Stimulated activated CD8-positive, alpha-beta memory T cell treated with anti-CD3 and anti-CD28 coated beads, Interleukin-7, amount 100 ng/mL, for 48 hours (primary cell): Measurements from ENCODE around the gene SLC17A7.

Experiments
- DNase-seq, 2 donors: peaks; one replicate each; pipeline ENCODE4 v3.0.0-alpha.2; 2020; ENCODE audit warnings: low read depth in 1 of 2; ENCODE audit errors: extremely low read depth in 1 of 2

Gene SLC17A7

DNA sequence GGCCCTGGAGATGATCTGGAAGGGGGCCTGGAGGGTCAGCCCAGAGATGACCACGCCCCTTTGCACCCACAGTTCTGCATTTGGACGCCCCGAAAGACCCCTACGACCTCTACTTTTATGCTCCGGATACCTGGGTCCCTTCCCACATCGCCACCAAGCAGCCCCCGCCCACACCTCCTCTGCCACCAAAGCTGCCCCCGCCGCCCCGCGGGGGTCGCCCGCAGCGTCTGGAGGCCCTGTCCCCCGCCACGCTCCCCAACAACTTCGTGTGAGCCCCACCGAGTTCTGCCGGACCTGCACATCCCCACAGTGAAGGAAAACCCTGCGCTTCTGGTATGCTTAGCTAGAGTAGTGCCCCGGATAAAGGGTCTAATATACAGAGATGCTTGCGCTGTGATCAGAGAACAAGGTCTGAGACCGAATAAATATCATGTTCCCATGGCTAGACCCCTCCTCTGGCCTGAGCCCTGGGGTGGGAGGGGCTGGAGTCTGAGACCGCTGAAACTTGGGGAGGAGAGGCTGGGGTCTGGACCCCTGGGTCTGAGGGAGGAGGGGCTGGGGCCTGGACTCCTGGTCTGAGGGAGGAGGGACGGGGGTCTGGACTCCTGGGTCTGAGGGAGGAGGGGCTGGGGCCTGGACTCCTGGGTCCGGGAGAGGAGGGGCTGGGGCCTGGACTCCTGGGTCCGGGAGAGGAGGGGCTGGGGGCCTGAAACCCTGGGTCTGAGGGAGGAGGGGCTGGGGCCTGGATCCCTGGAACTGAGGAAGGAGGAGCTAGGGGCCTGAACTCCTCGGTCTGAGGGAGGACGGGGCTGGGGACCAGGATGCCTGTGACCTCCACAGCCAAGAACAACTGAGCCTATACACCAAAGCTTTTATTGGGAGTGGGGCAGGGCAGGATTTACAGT, 12.5 kb downstream of the SLC17A7 start:
- no peak for DNase-seq

DNA sequence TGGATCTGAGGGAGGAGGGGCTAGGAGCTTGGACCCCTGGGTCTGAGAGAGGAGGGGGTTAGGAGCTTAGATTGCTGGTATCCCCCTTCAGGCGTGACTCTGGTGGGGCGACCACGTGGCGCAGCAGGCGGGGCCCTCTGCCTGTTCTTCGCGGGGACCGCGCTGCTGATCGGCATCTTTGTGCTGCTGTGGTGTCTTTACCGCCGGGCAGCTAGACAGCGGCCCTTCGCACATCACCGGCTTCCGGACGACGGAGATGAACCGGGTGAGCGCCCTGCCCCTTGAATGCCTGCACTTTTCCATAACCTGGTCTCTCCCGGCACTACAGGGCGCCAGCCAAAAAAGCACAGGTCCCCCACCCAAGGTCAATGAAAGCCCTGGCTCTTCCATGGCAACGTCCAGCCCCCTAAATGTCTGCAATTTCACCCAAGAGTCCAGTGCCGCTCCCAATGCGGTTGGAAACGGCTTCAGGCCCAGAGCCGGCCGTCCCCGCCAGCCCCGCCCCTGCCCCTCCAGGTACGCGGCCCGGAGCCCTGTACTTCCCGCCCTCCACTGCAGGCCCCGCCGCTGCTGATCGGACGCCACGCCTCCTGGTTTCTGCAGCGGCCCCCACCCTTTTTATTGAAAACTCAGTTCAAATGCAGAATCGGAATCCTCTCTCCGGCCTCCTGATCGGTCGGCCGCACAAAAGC, 13.3 kb downstream of the SLC17A7 start:
- no peak for DNase-seq

DNA sequence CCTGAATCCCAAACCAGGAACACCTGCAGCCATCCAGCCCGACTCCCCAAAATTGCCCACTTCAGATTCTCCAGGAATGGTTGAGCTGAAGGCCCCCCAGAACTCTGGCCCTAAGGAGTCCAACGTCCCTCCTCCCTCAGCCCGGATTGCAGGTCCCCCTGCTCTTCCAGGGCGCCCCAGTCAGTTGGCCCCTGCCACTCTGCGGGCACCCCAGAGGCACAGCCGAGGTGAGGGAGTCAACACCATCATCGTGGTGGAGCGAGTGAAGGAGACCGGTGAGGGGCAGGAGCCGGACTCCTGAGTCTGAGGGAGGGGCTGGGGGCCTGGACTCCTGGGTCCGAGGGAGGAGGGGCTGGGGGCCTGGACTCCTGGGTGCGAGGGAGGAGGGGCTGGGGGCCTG, 14.0 kb downstream of the SLC17A7 start:
- no peak for DNase-seq

DNA sequence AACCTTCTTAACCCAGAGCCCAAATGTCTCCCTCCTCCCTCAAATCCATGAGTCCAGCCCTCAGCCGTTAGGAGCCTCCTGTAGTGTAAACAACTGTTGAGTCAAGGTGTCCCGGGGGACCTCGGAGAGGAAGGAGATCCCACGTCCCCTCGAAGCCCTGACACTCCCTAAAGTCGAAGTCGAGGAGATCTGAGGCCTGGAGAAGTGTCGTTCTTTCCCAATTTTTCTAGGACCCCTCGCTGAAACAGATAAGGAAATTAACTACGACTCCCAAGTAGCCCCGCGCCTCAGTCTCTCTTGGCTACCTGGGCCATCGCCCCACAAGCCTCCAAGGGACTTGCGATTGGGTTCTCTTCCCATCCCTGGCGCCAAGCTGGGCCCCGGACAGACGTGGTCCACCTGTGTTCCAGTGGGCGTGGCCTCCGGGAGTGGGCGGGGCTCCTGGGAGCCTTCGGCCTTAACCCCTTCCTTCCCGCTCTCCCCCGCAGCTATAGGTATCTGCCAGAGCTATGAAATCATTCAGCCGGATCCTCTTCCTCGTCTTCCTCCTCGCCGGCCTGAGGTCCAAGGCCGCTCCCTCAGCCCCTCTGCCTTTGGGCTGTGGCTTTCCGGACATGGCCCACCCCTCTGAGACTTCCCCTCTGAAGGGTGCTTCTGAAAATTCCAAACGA, 15.3 kb downstream of the SLC17A7 start:
- DNase-seq = no peak

DNA sequence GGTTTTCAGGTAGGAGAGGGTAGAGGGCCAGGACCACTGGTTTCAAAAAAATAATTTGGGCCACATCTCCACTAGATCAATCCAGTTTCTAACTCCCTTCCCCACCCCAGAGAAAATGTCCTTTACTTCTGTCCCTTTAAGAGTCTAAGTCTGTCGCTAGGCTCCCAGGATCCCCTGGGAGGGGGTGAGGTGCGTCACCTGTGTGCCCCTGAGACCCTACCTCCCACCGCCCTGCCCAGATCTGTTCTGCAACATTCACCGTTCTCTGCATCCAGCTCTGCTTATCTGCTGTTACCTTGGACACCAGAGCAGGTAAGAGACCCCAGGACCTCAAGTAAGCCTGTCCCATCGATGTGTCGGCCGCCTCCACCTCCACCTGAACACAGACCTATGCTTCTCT, 16.1 kb downstream of the SLC17A7 start, which contains the start of gene GFY:
TSS of gene GFY (plus strand) at position 211 of the 400 bp plus-strand sequence. CDS start 1,043 bp downstream, outside the sequence.
- DNase-seq = no peak

DNA sequence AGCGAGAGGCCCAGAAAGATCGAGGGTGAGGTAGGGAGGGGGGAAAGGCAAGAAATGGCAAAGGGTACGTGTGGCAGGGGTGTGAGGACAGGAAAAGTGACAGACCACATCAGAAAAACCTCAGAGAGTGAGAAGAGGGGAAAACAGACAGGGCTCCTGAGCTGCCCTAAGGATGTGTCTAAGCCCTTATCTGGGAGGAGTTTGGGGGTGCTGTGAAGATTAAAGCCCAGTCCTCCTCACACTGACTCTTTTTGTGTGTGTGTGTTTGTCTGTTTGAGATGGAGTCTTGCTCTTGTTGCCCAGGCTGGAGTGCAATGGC, 17.4 kb downstream of the SLC17A7 start:
- no peak for DNase-seq

DNA sequence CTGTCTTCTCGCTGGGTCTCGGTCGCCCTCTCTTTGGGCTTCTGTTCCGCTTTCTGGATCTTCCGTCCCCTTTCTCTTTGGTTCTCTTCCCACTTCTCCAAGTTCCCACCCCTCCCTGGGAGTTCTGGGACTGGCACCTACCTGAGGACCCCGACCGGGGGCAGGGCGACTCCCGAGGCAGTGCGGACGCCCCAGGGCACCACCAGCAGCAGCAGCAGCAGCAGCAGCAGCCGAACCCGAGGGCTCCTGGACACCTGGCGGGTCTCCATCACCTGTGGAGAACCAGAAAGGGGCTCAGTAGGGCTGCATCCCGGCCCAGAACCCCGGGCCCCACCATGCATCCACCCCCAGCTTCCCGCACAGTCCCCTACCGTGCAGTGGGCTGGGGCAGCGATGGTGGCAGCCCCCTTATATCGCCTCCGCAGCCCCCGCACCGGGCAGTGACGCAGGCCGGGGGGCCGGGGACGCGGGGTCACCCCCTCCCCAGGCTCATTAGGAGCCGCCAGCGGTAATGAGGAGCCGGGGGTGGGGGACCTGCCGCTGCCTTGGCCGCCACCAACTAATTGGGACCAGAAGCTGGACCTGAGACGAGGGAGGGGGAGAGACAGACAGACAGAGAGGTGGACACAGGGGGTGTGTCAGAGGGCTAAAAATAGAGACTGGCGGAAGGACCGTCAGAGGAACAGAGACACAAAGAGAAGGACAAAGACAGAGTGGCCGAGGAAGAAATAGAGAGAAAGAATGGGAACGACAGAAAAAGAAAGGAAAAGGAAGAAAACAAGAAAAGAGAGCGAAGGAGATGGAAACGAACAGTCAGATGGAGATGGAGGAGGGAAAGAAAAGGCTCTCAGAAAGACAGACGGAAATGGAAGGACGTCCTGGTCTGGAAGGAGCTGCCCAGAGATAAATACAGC, 18.0 kb downstream of the SLC17A7 start, which contains the start of gene PTH2:
TSS of gene PTH2 (minus strand) at position 371 of the 914 bp plus-strand sequence. CDS start at position 269, 102 bp downstream.
- DNase-seq = no peak

DNA sequence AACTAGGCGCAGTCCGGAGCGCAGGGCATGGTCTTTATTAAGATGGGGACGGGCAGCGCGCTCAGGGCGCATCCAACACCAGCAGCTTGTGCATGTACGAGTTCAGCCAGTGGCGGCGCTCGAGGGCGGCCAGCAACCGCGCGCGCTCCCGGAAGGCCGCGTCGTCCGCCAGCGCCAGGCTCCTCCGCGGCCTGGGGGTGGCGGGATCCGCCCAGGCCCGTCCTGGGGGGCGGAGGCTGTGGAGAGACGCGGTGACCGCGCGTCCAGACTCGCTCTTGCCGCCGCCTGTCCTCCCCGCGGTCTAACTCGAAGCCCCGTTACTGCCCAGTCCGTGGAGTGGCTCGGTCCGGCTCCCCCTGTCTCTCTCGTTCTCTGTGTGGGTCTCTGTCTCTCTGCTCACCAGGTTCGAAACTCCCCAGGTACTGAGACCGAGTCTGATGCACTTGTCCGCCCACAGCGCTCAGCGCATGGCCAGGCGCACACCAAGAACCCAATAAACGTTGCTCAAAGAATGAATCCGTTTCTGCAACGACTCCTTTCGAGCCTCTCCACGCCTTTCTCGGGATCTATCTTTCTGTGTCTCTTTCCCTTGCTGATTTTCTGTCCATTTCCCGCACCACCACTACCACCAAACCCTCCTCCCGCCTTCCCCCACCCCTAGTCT, 18.8 kb downstream of the SLC17A7 start:
- no peak for DNase-seq

DNA sequence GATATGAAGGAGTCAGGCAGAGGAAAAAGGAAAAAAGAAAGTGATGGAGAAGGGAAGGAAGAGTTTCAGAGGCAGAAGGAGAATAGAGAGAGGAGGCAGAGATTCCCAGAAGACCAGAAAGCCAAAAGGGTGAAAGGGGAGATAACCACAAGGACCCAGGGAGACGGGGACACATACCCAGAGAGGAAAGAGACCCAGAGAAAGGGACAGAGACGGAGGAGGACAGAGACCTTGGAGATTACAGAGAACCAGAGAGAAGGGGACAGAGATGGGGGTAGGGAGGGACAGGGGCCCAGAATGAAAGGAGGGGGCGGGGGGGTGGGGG, 19.5 kb downstream of the SLC17A7 start:
- no peak for DNase-seq

DNA sequence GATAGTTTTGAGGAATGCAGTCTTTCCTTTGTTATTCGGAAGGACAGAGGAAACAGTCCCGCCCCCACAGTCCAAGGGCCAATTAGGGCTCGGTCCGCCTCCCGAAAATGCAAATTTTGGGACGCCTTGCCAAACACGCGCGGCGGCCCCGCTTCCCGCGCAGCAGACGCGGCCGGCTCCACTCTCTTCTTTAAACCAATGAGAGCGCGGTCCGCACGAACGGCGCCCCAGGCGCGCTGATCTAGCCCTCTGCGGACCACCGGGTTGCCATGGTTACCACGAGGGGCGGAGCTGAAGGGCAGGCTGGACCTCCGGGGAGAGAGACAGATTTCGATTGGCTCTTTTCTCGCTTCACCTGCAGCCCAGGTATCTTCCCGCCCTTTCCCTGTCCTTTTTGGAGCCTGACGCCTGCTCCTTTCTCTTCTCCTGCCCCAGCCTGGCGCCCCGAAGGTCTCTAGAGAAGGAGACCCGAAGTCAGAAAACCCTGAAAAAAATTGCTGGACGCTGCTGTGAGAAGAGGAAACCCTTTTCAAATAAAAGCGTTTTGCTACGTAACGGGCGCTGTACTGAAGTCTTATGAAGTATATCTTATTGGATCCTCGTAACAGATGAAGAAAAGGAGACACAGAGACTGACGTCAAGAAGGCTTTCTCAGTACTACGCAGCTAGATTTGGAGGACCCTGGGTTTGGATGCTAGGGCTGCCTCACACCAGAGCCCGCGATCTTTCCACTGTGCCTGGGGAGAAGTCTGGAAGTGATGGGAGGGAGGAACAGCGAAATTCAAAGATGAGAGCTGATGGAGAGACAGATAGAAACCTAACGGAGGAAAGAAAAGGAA, 20.1 kb downstream of the SLC17A7 start:
- peak in 1 of 2 donors; percentile 29 for DNase-seq

DNA sequence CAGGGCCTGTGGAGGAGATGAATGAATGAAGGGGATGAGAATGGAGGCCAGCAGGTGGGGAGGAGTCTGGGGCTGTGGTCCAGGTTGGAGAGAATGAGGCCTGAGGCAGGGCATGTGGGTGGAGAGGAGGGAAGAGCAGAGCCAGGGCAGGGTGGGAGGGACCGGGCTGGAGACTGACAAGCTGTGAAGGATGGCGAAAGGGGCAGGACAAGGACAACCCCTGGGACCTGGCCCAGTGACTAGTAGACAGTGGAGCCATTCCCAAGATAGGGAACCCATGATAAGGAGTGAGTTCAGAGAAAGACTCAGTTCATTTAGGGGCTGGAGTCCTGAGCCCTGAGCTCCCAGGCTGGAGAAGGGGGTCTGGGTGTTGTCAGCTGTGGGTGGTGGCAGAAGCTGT, 21.1 kb downstream of the SLC17A7 start:
- DNase-seq = no peak

DNA sequence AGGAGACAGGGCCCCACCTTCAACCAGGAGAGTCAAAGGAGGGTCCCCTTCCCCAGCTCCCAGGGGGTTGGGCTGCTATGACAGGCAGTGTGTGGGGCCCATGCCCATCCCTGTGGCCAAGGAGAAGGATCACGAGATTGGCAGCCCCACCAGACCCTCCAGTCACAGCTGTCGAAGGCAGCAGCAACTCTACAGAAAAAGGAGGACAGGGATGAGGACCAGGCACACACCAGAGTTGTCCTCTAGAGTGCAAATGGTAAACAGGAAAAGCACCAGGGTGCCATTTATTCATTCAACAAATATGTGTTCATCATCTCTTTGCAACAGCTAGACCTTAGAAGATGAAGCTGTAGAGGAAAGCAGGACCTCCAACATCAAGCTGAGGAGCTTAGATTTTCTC, 22.2 kb downstream of the SLC17A7 start:
- DNase-seq = no peak

DNA sequence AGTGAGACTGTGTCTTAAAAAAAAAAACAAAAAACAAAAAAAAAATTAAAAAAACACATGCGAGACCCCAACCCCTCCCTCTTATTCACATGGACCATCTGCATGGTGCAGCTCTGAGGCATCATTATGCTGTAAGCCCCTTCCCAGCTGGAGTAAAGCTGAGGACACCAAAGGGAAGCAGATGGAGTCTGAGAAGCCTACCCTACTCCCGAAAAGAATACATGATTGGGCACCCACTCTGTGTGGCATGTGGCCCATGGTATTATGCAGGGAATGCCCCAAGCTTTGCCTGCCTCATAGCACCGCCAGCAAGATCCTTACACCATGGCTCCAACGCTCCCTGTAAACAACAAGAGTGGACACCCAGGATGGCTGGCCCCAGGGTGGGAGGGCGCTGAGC, 22.8 kb downstream of the SLC17A7 start:
- DNase-seq = no peak

DNA sequence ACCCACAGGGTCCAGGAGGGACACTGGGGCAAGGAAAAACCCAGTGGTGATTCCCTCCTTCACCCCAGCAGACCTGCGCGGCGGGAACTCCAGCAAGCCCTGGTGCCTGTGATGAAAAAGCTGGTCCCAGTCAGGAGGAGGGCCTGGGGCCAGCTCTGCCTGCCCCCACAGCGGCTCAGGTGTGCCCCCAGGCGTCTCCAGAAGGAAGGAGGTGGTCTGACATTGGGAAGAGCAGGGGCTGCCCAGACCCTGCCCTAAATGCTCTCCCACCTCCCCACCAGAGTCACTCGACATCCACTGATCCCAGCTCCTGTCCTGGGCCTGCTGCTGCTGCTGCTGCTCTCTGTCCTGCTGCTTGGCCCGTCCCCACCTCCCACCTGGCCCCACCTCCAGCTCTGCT, 24.2 kb downstream of the SLC17A7 start:
- no peak for DNase-seq

DNA sequence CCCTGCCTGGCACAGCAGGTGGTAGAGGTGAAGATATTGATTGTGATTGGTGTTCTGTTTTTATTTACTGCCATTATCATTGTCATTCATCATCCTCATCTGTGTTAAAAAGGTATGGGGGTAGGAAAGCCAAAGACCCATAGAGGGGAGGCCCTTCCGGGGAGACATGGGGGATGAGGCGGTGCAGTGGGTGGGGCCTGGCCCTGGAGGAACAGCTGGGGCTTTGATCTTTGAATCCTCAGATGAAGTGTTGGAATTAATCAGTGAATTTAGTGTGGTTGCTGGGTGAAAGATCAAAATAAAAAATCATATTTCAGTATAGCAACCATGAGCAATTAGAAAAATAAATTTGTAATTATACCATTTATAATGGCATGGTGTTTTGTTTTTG, 25.5 kb downstream of the SLC17A7 start:
- DNase-seq = no peak

DNA sequence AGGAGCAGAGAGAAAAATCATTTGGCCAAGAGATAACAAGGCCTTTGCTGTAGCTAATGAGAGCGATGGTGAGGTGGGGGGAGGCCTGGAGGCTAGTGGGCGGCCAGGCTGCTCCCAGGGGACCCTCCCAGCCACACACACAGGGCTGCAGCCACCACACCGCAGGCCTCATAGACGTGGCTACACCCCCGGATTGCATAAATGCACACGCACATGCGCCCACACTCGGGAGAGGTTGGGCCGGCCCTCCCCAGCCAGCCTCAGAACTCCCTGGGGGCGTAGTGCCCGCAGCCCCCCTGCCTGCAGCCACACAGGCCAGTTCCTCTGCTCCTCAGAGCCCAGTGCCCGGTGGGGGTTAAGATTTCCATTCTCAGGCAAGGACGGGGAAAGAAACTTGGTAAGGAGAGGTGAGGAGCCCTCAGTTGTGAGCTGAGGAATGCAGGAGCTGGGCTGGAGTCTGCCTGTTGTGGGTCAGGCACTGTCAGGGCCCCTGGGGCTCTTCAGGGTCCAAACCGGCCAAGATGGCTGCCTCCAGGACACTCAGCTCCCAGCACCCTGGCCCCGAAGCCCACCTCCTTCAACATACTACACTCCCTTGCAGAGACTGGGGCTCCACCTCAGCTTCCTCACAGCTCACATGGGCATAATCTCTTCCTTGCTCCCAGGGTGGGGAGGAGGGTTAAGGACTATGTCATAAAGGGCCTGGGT, 26.1 kb downstream of the SLC17A7 start:
- no peak for DNase-seq

DNA sequence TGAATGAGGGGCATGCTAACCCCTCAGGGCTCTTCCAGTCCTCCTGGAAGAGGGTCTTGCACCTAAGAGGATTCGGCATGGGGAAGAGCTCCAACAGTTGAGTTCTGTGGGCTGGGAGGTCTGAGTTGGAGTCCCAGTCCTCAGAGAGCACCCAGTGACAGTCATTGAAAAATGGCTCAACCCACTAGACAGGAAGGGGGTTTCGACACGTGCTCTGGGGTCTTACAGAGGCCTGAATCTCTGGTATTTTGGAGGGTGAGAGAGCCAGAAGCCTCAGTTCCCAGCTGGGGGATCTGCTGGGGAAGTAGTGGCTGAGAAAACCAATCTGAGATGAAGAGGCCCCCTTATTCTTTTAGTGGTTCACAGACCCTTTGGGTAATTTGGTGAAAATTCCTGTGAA, 27.1 kb downstream of the SLC17A7 start:
- DNase-seq = no peak

DNA sequence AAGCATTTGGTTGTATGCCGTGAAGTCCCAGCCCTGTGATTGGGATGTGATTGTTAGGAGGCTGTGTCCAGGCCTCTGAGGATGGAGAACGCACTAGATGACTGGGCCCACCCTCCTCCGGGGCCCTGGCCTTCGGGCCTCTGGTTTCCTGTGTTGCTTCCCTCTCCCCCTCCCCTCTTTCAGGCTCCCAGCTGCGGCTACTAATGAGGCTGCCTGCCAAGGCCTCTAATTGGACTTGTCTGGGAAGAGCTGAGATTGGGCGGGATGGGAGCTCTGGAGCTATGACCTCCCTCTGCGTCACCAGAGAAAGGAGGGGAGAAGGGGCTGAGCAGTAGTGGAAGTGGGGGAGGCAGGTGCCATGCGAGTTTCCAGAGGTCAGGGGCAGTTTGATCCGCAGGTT, 28.0 kb downstream of the SLC17A7 start:
- no peak for DNase-seq
